Activated naive CD4-positive, alpha-beta T cell treated with anti-CD3 and anti-CD28 coated beads, Interleukin-2, amount 50 U/mL, for 24 hours (primary cell): ENCODE measurements around the gene MSI2.
A peak's percentile ranks its signal among the peaks of the same experiment; 100 is the strongest.
"Not testable (repeated sequence)": the region's sequence is repeated elsewhere in the genome, so short reads cannot be mapped to it uniquely, and the experiment has no call there.

ENCODE experiments used
- H3K27ac Mint-ChIP-seq: one replicate; pipeline ENCODE4 v1.8.0; 2021; ENCODE audit warnings: mild to moderate bottlenecking, mixed read lengths
- H3K27me3 Mint-ChIP-seq: one replicate; pipeline ENCODE4 v1.8.0; 2021; ENCODE audit warnings: mixed read lengths
- H3K36me3 Mint-ChIP-seq: one replicate; pipeline ENCODE4 v1.8.0; 2021; ENCODE audit warnings: mixed read lengths
- H3K4me1 Mint-ChIP-seq: one replicate; pipeline ENCODE4 v1.8.0; 2021; ENCODE audit warnings: mixed read lengths
- H3K4me3 Mint-ChIP-seq: one replicate; pipeline ENCODE4 v1.8.0; 2021; ENCODE audit warnings: mild to moderate bottlenecking, mixed read lengths
- H3K9me3 Mint-ChIP-seq: one replicate; pipeline ENCODE4 v1.8.0; 2021; ENCODE audit warnings: mixed read lengths

Gene MSI2

GRCh38 chr17:57496382-57496781, 240.1 kb downstream of the MSI2 start:
- Mint-ChIP-seq H3K27me3 (no peaks in the 10 kb centered on the region), H3K36me3 (peaks cover 2% of the 10 kb centered on the region), H3K4me1 (peaks cover 50% of the 10 kb centered on the region), H3K27ac (no peak overlapping the region), H3K4me3 (no peak overlapping the region), H3K9me3 (no peaks in the 10 kb centered on the region)

GRCh38 chr17:57498443-57498842, 242.1 kb downstream of the MSI2 start:
- Mint-ChIP-seq H3K9me3 (no peaks in the 10 kb centered on the region), H3K27ac (no peak overlapping the region), H3K27me3 (no peaks in the 10 kb centered on the region), H3K36me3 (peaks cover 2% of the 10 kb centered on the region), H3K4me1 (peaks cover 47% of the 10 kb centered on the region), H3K4me3 (no peak overlapping the region)

GRCh38 chr17:57499221-57499620, 242.9 kb downstream of the MSI2 start:
- H3K27me3 Mint-ChIP-seq, H3K9me3 Mint-ChIP-seq, H3K4me3 Mint-ChIP-seq, H3K27ac Mint-ChIP-seq, H3K36me3 Mint-ChIP-seq: not testable (repeated sequence)
- H3K4me1 Mint-ChIP-seq = peaks cover 44% of the 10 kb centered on the region

GRCh38 chr17:57499648-57500049, 243.3 kb downstream of the MSI2 start:
- no peak overlapping the region for H3K27ac Mint-ChIP-seq
- H3K9me3 Mint-ChIP-seq = no peaks in the 10 kb centered on the region
- no peaks in the 10 kb centered on the region for H3K27me3 Mint-ChIP-seq
- no peak overlapping the region for H3K4me3 Mint-ChIP-seq
- peaks cover 2% of the 10 kb centered on the region for H3K36me3 Mint-ChIP-seq
- peaks cover 42% of the 10 kb centered on the region for H3K4me1 Mint-ChIP-seq

- no peak overlapping the region for H3K4me3 Mint-ChIP-seq
- no peak overlapping the region for H3K27ac Mint-ChIP-seq
- H3K4me1 Mint-ChIP-seq = peaks cover 33% of the 10 kb centered on the region
- H3K36me3 Mint-ChIP-seq = no peaks in the 10 kb centered on the region
- H3K27me3 Mint-ChIP-seq = no peaks in the 10 kb centered on the region
- no peaks in the 10 kb centered on the region for H3K9me3 Mint-ChIP-seq
Measured at GRCh38 chr17:57501016-57501415, 244.7 kb downstream of the MSI2 start.

GRCh38 chr17:57502022-57502421, 245.7 kb downstream of the MSI2 start:
- no peaks in the 10 kb centered on the region for H3K9me3 Mint-ChIP-seq
- no peaks in the 10 kb centered on the region for H3K27me3 Mint-ChIP-seq
- no peaks in the 10 kb centered on the region for H3K36me3 Mint-ChIP-seq
- peaks cover 31% of the 10 kb centered on the region for H3K4me1 Mint-ChIP-seq
- H3K4me3 Mint-ChIP-seq = no peak overlapping the region
- no peak overlapping the region for H3K27ac Mint-ChIP-seq

- Mint-ChIP-seq H3K27ac (no peak overlapping the region), H3K27me3 (no peaks in the 10 kb centered on the region), H3K4me1 (peaks cover 27% of the 10 kb centered on the region), H3K4me3 (no peak overlapping the region), H3K36me3 (no peaks in the 10 kb centered on the region), H3K9me3 (no peaks in the 10 kb centered on the region)
Measured at GRCh38 chr17:57502811-57503241, 246.5 kb downstream of the MSI2 start.

- Mint-ChIP-seq H3K9me3 (no peaks in the 10 kb centered on the region), H3K27me3 (no peaks in the 10 kb centered on the region), H3K27ac (no peak overlapping the region), H3K4me1 (peaks cover 22% of the 10 kb centered on the region), H3K4me3 (no peak overlapping the region), H3K36me3 (peaks cover 3% of the 10 kb centered on the region)
Measured at GRCh38 chr17:57504208-57504607, 247.9 kb downstream of the MSI2 start.

- Mint-ChIP-seq H3K27me3 (no peaks in the 10 kb centered on the region), H3K9me3 (no peaks in the 10 kb centered on the region), H3K4me1 (peaks cover 10% of the 10 kb centered on the region), H3K27ac (no peak overlapping the region), H3K4me3 (no peak overlapping the region), H3K36me3 (peaks cover 5% of the 10 kb centered on the region)
Measured at GRCh38 chr17:57505841-57506773, 249.8 kb downstream of the MSI2 start.

- Mint-ChIP-seq H3K27me3 (no peaks in the 10 kb centered on the region), H3K27ac (no peak overlapping the region), H3K4me1 (peaks cover 10% of the 10 kb centered on the region), H3K36me3 (peaks cover 5% of the 10 kb centered on the region), H3K4me3 (no peak overlapping the region), H3K9me3 (no peaks in the 10 kb centered on the region)
Measured at GRCh38 chr17:57506774-57507127, 250.4 kb downstream of the MSI2 start.

GRCh38 chr17:57507828-57508227, 251.5 kb downstream of the MSI2 start:
- no peaks in the 10 kb centered on the region for H3K9me3 Mint-ChIP-seq
- H3K4me3 Mint-ChIP-seq = no peak overlapping the region

GRCh38 chr17:57508671-57509070, 252.3 kb downstream of the MSI2 start:
- Mint-ChIP-seq H3K9me3 (no peaks in the 10 kb centered on the region), H3K27me3 (no peaks in the 10 kb centered on the region), H3K4me1 (peaks cover 14% of the 10 kb centered on the region), H3K27ac (peak overlapping the region; percentile 10), H3K36me3 (peaks cover 5% of the 10 kb centered on the region), H3K4me3 (no peak overlapping the region)

More at GRCh38 chr17:57507828-57508227, 251.5 kb downstream of the MSI2 start:
- Mint-ChIP-seq H3K27me3 (no peaks in the 10 kb centered on the region), H3K36me3 (peaks cover 5% of the 10 kb centered on the region), H3K4me1 (peaks cover 14% of the 10 kb centered on the region), H3K27ac (peak overlapping the region; percentile 12)

- H3K4me3 Mint-ChIP-seq = no peak overlapping the region
- H3K4me1 Mint-ChIP-seq = peaks cover 16% of the 10 kb centered on the region
- peaks cover 5% of the 10 kb centered on the region for H3K36me3 Mint-ChIP-seq
- no peaks in the 10 kb centered on the region for H3K27me3 Mint-ChIP-seq
- no peaks in the 10 kb centered on the region for H3K9me3 Mint-ChIP-seq
- H3K27ac Mint-ChIP-seq = no peak overlapping the region
Measured at GRCh38 chr17:57511475-57512123, 255.3 kb downstream of the MSI2 start.

- peaks cover 16% of the 10 kb centered on the region for H3K4me1 Mint-ChIP-seq
- H3K27me3 Mint-ChIP-seq = no peaks in the 10 kb centered on the region
- H3K4me3 Mint-ChIP-seq = no peak overlapping the region
- peaks cover 5% of the 10 kb centered on the region for H3K36me3 Mint-ChIP-seq
- H3K27ac Mint-ChIP-seq = no peak overlapping the region
- H3K9me3 Mint-ChIP-seq = no peaks in the 10 kb centered on the region
Measured at GRCh38 chr17:57512258-57512657, 255.9 kb downstream of the MSI2 start.

- H3K4me1 Mint-ChIP-seq = peaks cover 16% of the 10 kb centered on the region
- no peak overlapping the region for H3K4me3 Mint-ChIP-seq
- no peak overlapping the region for H3K27ac Mint-ChIP-seq
- H3K36me3 Mint-ChIP-seq = peaks cover 5% of the 10 kb centered on the region
- no peaks in the 10 kb centered on the region for H3K27me3 Mint-ChIP-seq
- H3K9me3 Mint-ChIP-seq = no peaks in the 10 kb centered on the region
Measured at GRCh38 chr17:57512691-57513090, 256.4 kb downstream of the MSI2 start.

GRCh38 chr17:57513569-57513968, 257.2 kb downstream of the MSI2 start:
- H3K27me3 Mint-ChIP-seq = no peaks in the 10 kb centered on the region

More at GRCh38 chr17:57513569-57513968, 257.2 kb downstream of the MSI2 start:
- Mint-ChIP-seq H3K9me3 (no peaks in the 10 kb centered on the region), H3K4me3 (no peak overlapping the region), H3K27ac (no peak overlapping the region), H3K4me1 (peaks cover 16% of the 10 kb centered on the region), H3K36me3 (peaks cover 5% of the 10 kb centered on the region)
